ENCODE data around the gene ILF3.

Gene ILF3

DNA sequence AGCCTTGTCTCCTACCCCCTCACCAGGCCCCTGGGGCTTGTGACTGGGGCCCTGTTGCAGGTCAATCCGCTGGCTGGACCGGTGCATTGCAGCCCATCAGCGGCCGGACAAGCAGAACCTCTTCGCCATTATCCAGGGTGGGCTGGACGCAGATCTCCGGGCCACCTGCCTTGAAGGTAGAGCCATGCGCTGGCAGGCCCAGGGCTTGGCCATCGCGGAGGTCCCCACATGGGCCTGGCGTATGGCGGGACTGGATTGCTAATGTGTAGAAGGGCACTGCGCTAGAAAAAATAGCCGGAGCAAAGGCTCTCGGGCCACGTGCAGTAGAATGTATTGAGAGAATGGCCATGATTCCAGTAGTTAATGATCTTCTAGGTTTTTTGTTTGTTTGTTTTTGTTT, 53.3 kb downstream of the ILF3 start:
- TF ChIP-seq GABPA (IDR thresholded peaks at IDR 0.05; ENCODE audit: low read depth) (no peak), POLR2AphosphoS5 (IDR thresholded peaks at IDR 0.05; ENCODE audit: low read depth) (no peak), SPI1 (IDR thresholded peaks at IDR 0.05; ENCODE audit: borderline replicate concordance, low read depth) (no peak)
- TF ChIP-seq, protein P1, sequence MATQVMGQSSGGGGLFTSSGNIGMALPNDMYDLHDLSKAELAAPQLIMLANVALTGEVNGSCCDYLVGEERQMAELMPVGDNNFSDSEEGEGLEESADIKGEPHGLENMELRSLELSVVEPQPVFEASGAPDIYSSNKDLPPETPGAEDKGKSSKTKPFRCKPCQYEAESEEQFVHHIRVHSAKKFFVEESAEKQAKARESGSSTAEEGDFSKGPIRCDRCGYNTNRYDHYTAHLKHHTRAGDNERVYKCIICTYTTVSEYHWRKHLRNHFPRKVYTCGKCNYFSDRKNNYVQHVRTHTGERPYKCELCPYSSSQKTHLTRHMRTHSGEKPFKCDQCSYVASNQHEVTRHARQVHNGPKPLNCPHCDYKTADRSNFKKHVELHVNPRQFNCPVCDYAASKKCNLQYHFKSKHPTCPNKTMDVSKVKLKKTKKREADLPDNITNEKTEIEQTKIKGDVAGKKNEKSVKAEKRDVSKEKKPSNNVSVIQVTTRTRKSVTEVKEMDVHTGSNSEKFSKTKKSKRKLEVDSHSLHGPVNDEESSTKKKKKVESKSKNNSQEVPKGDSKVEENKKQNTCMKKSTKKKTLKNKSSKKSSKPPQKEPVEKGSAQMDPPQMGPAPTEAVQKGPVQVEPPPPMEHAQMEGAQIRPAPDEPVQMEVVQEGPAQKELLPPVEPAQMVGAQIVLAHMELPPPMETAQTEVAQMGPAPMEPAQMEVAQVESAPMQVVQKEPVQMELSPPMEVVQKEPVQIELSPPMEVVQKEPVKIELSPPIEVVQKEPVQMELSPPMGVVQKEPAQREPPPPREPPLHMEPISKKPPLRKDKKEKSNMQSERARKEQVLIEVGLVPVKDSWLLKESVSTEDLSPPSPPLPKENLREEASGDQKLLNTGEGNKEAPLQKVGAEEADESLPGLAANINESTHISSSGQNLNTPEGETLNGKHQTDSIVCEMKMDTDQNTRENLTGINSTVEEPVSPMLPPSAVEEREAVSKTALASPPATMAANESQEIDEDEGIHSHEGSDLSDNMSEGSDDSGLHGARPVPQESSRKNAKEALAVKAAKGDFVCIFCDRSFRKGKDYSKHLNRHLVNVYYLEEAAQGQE (IDR thresholded peaks at IDR 0.05; ENCODE audit: insufficient replicate concordance, low read depth) = no peak
- TF ChIP-seq, protein P2, sequence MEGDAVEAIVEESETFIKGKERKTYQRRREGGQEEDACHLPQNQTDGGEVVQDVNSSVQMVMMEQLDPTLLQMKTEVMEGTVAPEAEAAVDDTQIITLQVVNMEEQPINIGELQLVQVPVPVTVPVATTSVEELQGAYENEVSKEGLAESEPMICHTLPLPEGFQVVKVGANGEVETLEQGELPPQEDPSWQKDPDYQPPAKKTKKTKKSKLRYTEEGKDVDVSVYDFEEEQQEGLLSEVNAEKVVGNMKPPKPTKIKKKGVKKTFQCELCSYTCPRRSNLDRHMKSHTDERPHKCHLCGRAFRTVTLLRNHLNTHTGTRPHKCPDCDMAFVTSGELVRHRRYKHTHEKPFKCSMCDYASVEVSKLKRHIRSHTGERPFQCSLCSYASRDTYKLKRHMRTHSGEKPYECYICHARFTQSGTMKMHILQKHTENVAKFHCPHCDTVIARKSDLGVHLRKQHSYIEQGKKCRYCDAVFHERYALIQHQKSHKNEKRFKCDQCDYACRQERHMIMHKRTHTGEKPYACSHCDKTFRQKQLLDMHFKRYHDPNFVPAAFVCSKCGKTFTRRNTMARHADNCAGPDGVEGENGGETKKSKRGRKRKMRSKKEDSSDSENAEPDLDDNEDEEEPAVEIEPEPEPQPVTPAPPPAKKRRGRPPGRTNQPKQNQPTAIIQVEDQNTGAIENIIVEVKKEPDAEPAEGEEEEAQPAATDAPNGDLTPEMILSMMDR (IDR thresholded peaks at IDR 0.05; ENCODE audit: insufficient read depth, low read length) = no peak
- H3K27ac ChIP-seq (replicated peaks) = no peak overlapping the region

DNA sequence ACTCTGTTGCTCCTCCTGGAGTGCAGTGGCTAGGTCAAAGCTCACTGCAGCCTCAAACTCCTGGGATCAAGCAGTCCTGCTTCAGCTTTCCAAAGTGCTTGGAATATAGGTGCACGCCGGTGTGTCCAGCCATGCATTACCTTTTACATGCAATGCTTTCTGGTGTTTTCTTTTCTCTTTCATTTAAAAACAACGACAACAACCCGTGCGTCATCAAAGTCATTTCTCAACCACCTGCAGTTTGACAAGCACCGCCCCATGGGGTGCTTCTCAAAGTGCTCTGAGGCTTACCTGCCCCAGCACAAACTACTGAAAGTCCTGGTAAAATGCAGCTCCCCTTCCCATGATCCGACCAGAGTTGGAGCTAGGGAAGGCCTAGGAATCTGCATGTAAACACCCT, 54.1 kb downstream of the ILF3 start:
- no peak for TF ChIP-seq SPI1 (IDR thresholded peaks at IDR 0.05; ENCODE audit: borderline replicate concordance, low read depth)
- no peaks in the 10 kb centered on the region for H3K27me3 ChIP-seq (ENCODE audit: insufficient read depth, poor library complexity, severe bottlenecking)
- no peak for DNase-seq (ENCODE audit: low read depth in 1 of 2, low spot score in 1 of 2)
- no peak overlapping the region for H3K27ac ChIP-seq (replicated peaks)
- H3K4me3 ChIP-seq (replicated peaks; ENCODE audit: insufficient read depth, low read length) = no peak overlapping the region

More for the DNA sequence above, 53.3 kb downstream of the ILF3 start:
- no peak for DNase-seq (ENCODE audit: low read depth in 1 of 2, low spot score in 1 of 2)
- H3K4me3 ChIP-seq (replicated peaks; ENCODE audit: insufficient read depth, low read length) = no peak overlapping the region
- no peaks in the 10 kb centered on the region for H3K27me3 ChIP-seq (ENCODE audit: insufficient read depth, poor library complexity, severe bottlenecking)

DNA sequence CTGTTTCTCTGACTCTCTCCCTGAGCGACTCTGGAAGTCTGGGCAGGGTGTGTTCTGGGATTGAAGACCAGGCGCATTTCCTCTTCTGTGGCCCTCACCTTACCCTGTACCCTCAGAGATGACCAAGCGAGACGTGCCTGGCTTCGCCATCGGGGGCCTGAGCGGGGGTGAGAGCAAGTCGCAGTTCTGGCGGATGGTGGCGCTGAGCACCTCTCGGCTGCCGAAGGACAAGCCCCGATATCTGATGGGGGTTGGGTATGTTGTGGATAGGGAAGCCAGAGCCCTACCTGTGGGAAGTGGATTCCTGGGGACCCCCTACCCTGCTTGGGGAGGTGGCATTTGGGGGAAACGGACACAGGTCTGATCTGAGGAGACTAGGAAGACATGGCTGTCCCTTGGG, 57.9 kb downstream of the ILF3 start:
- Histone ChIP-seq H3K27me3 (ENCODE audit: insufficient read depth, poor library complexity, severe bottlenecking) (no peaks in the 10 kb centered on the region), H3K27ac (replicated peaks) (no peak overlapping the region), H3K4me3 (replicated peaks; ENCODE audit: insufficient read depth, low read length) (no peak overlapping the region)
- TF ChIP-seq, protein P1 (IDR thresholded peaks at IDR 0.05; ENCODE audit: insufficient replicate concordance, low read depth) = no peak
- TF ChIP-seq POLR2AphosphoS5 (IDR thresholded peaks at IDR 0.05; ENCODE audit: low read depth) = no peak
- TF ChIP-seq GABPA (IDR thresholded peaks at IDR 0.05; ENCODE audit: low read depth) = no peak
- no peak for TF ChIP-seq SPI1 (IDR thresholded peaks at IDR 0.05; ENCODE audit: borderline replicate concordance, low read depth)
- TF ChIP-seq, protein P2 (IDR thresholded peaks at IDR 0.05; ENCODE audit: insufficient read depth, low read length) = no peak
- no peak for DNase-seq (ENCODE audit: low read depth in 1 of 2, low spot score in 1 of 2)

- no peaks in the 10 kb centered on the region for H3K27me3 ChIP-seq (ENCODE audit: insufficient read depth, poor library complexity, severe bottlenecking)
- H3K4me3 ChIP-seq (replicated peaks; ENCODE audit: insufficient read depth, low read length) = no peak overlapping the region
- no peak for TF ChIP-seq POLR2AphosphoS5 (IDR thresholded peaks at IDR 0.05; ENCODE audit: low read depth)
- TF ChIP-seq, protein P2 (IDR thresholded peaks at IDR 0.05; ENCODE audit: insufficient read depth, low read length) = no peak
- no peak for TF ChIP-seq SPI1 (IDR thresholded peaks at IDR 0.05; ENCODE audit: borderline replicate concordance, low read depth)
- TF ChIP-seq, protein P1 (IDR thresholded peaks at IDR 0.05; ENCODE audit: insufficient replicate concordance, low read depth) = no peak
- TF ChIP-seq GABPA (IDR thresholded peaks at IDR 0.05; ENCODE audit: low read depth) = no peak
- H3K27ac ChIP-seq (replicated peaks) = no peak overlapping the region
- DNase-seq (ENCODE audit: low read depth in 1 of 2, low spot score in 1 of 2) = no peak
Observed at GRCh38 chr19:10712754-10713153, 58.6 kb downstream of the ILF3 start.
